Measurements from ENCODE around the gene MEPCE. TPM values are rescaled to one million over a fixed set of nuclear protein-coding genes. Genes with fewer than 3 reads are reported as not detected.

Gene MEPCE
- total and polyA plus RNA-seq, 9 of the 15 experiments (the other 6 are each of a cell fraction or from before 2014, with no cell fraction given): 10.9 to 76.3 (median 44.1) TPM

GRCh38 chr7:100428199-100428966, 1.2 kb upstream of the MEPCE start, which contains the start of gene ZCWPW1 (continued):
- TF ChIP-seq, protein P1, sequence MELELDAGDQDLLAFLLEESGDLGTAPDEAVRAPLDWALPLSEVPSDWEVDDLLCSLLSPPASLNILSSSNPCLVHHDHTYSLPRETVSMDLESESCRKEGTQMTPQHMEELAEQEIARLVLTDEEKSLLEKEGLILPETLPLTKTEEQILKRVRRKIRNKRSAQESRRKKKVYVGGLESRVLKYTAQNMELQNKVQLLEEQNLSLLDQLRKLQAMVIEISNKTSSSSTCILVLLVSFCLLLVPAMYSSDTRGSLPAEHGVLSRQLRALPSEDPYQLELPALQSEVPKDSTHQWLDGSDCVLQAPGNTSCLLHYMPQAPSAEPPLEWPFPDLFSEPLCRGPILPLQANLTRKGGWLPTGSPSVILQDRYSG (tag; conservative IDR thresholded peaks at IDR 0.05; ENCODE audit: low read depth): peak; percentile 55; the same call in 1 of the 2 replicates
- TF ChIP-seq ZNF76 (CRISPR knock-in tag; IDR thresholded peaks at IDR 0.05; ENCODE audit: borderline replicate concordance) (peak; percentile 4; the same call in 1 of the 2 replicates), ZNF695 (CRISPR knock-in tag; IDR thresholded peaks at IDR 0.05) (no peak), EWSR1 (IDR thresholded peaks at IDR 0.05; ENCODE audit: borderline replicate concordance, low read depth, partially characterized antibody) (no peak), NEUROD1 (IDR thresholded peaks at IDR 0.05; ENCODE audit: borderline replicate concordance, low read depth, low read length, partially characterized antibody) (peak; percentile 82), POLR3G (IDR thresholded peaks at IDR 0.05; ENCODE audit: extremely low read depth, insufficient read length, insufficient replicate concordance) (no peak), POLR2B (IDR thresholded peaks at IDR 0.05; ENCODE audit: low read depth, partially characterized antibody) (peak; percentile 100), RBM17 (IDR thresholded peaks at IDR 0.05; ENCODE audit: borderline replicate concordance, low read depth, low read length) (no peak), PHB (CRISPR knock-in tag; IDR thresholded peaks at IDR 0.05) (no peak; the same call in 1 of the 2 replicates), CBX5 (IDR thresholded peaks at IDR 0.05; ENCODE audit: borderline replicate concordance, low read depth) (peak; percentile 76; the same call in 1 of the 2 replicates), KAT8 (IDR thresholded peaks at IDR 0.05; ENCODE audit: low read depth) (no peak), TFAP4 (CRISPR knock-in tag; IDR thresholded peaks at IDR 0.05; ENCODE audit: borderline replicate concordance) (peak; percentile 91), ZNF785 (CRISPR knock-in tag; IDR thresholded peaks at IDR 0.05) (no peak), TSC22D4 (tag; IDR thresholded peaks at IDR 0.05) (no peak), KLF16 (IDR thresholded peaks at IDR 0.05) (0 out of 2 replicates have a peak, but pooled peaks have one; percentile 3), ARID4B (CRISPR knock-in tag; IDR thresholded peaks at IDR 0.05) (peak; percentile 72; the same call in 1 of the 2 replicates)
- TF ChIP-seq, protein P2, sequence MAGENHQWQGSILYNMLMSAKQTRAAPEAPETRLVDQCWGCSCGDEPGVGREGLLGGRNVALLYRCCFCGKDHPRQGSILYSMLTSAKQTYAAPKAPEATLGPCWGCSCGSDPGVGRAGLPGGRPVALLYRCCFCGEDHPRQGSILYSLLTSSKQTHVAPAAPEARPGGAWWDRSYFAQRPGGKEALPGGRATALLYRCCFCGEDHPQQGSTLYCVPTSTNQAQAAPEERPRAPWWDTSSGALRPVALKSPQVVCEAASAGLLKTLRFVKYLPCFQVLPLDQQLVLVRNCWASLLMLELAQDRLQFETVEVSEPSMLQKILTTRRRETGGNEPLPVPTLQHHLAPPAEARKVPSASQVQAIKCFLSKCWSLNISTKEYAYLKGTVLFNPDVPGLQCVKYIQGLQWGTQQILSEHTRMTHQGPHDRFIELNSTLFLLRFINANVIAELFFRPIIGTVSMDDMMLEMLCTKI (IDR thresholded peaks at IDR 0.05; ENCODE audit: partially characterized antibody): no peak
- TF ChIP-seq, protein P3, sequence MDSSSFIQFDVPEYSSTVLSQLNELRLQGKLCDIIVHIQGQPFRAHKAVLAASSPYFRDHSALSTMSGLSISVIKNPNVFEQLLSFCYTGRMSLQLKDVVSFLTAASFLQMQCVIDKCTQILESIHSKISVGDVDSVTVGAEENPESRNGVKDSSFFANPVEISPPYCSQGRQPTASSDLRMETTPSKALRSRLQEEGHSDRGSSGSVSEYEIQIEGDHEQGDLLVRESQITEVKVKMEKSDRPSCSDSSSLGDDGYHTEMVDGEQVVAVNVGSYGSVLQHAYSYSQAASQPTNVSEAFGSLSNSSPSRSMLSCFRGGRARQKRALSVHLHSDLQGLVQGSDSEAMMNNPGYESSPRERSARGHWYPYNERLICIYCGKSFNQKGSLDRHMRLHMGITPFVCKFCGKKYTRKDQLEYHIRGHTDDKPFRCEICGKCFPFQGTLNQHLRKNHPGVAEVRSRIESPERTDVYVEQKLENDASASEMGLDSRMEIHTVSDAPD (CRISPR knock-in tag; IDR thresholded peaks at IDR 0.05): no peak
